ENCODE results near the gene PHB1.

GRCh38 chr17:49361902-49362722 lies 52.6 kb downstream of the PHB1 start, which contains the start of gene ZNF652:
- TF ChIP-seq TAF1 (IDR thresholded peaks at IDR 0.05; ENCODE audit: borderline replicate concordance, low read depth, low read length) (no peak), POLR2A (IDR thresholded peaks at IDR 0.05; ENCODE audit: low read depth, low read length) (no peak)

Data from GM12892 (cell line).